MCF 10A (cell line): ENCODE measurements around the gene MOGAT2. TPM values are rescaled to one million over a fixed set of nuclear protein-coding genes. Genes with fewer than 3 reads are reported as not detected.

Source experiments
- BruUV-seq: library from RNA; stranded (reverse); fragments of 400-500 nt; replicated peaks from 2 replicates; lab custom pipeline; 2021; lab: Mats Ljungman, UMichigan
- CTCF ChIA-PET: fragments of 300-600 bp; sonication (Branson Sonifier 250); formaldehyde crosslinking; extraction: SDS; loops from one replicate; lab custom pipeline; 2021; ENCODE audit warnings: antibody characterized with exemption, inconsistent platforms; lab: Yijun Ruan, JAX
- POLR2A ChIA-PET: fragments of 300-600, 350-650 bp; sonication (Branson Sonifier 250); formaldehyde crosslinking; extraction: SDS; loops from one replicate; lab custom pipeline; 2020; ENCODE audit warnings: antibody characterized with exemption, inconsistent platforms; lab: Yijun Ruan, JAX
- DNase-seq: peaks from one replicate; pipeline ENCODE4 v3.0.0-alpha.2; 2018; ENCODE audit not compliant: unreplicated experiment
- H3K27ac Mint-ChIP-seq: one replicate; pipeline ENCODE4 v1.8.0; 2022; ENCODE audit warnings: mild to moderate bottlenecking, low read depth, mixed read lengths; ENCODE audit not compliant: unreplicated experiment
- H3K27me3 Mint-ChIP-seq: one replicate; pipeline ENCODE4 v1.8.0; 2022; ENCODE audit warnings: mixed read lengths; ENCODE audit not compliant: insufficient read depth, unreplicated experiment
- H3K36me3 Mint-ChIP-seq: one replicate; pipeline ENCODE4 v1.8.0; 2022; ENCODE audit warnings: mild to moderate bottlenecking, moderate library complexity, mixed read lengths; ENCODE audit not compliant: insufficient read depth, unreplicated experiment
- H3K4me1 Mint-ChIP-seq: one replicate; pipeline ENCODE4 v1.8.0; 2022; ENCODE audit warnings: mixed read lengths; ENCODE audit not compliant: insufficient read depth, unreplicated experiment
- H3K4me3 Mint-ChIP-seq: one replicate; pipeline ENCODE4 v1.8.0; 2022; ENCODE audit warnings: mild to moderate bottlenecking, moderate library complexity, mixed read lengths; ENCODE audit not compliant: unreplicated experiment
- H3K9me3 Mint-ChIP-seq: one replicate; pipeline ENCODE4 v1.8.0; 2022; ENCODE audit warnings: mixed read lengths; ENCODE audit not compliant: unreplicated experiment
- intact Hi-C: fragments of 100-400 bp; cut with micrococcal nuclease; formaldehyde crosslinking; loops from 2 replicates; pipeline ENCODE4 v1.14.1; 2022
- total RNA-seq: library from RNA; stranded (reverse); gene quantifications from 2 replicates; pipeline ENCODE4 v1.2.3, GENCODE V29; 2022
- TF ChIP-seq, protein P1 (sequence below): fragments of 200-600 bp; IDR thresholded peaks from one replicate; pipeline ENCODE4 v1.8.0; 2022; ENCODE audit warnings: antibody characterized with exemption, mild to moderate bottlenecking; ENCODE audit not compliant: unreplicated experiment

Gene MOGAT2
- total RNA-seq, 1 experiment from 2014 or later, result not detected

DNA sequence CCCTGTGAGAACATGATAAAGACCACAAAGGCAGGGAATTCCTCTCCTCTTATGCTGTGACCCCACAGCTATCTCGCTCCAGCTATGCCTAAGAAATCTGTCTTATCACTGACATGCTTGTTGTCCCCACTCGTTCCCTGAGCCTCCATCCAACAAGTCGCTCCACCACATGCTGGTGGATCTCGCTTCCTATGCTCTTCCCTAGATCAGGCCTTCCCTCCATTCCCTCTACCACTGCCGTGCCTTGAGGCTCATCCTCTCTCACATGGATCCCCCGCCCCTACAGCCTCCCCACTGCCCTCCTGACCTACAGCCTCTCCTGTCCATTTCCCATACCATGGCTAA is 49.6 kb downstream of the MOGAT2 start:
- BruUV-seq, result no TSS peak
- H3K27me3 Mint-ChIP-seq, result no peaks in the 10 kb centered on the region
- H3K9me3 Mint-ChIP-seq, result no peaks in the 10 kb centered on the region
- ChIA-PET CTCF (no interaction called here), POLR2A (interaction anchor here (0.6 kb wide), 1 partner anchor 608 kb away, joined by 4 read pairs; no protein-coding TSS in a partner anchor)
- no peak for DNase-seq
- intact Hi-C loops, result no loop called here
- TF ChIP-seq, protein P1, sequence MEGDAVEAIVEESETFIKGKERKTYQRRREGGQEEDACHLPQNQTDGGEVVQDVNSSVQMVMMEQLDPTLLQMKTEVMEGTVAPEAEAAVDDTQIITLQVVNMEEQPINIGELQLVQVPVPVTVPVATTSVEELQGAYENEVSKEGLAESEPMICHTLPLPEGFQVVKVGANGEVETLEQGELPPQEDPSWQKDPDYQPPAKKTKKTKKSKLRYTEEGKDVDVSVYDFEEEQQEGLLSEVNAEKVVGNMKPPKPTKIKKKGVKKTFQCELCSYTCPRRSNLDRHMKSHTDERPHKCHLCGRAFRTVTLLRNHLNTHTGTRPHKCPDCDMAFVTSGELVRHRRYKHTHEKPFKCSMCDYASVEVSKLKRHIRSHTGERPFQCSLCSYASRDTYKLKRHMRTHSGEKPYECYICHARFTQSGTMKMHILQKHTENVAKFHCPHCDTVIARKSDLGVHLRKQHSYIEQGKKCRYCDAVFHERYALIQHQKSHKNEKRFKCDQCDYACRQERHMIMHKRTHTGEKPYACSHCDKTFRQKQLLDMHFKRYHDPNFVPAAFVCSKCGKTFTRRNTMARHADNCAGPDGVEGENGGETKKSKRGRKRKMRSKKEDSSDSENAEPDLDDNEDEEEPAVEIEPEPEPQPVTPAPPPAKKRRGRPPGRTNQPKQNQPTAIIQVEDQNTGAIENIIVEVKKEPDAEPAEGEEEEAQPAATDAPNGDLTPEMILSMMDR, result no peak
- peak overlapping the region; percentile 14 for H3K27ac Mint-ChIP-seq
- no peaks in the 10 kb centered on the region for H3K36me3 Mint-ChIP-seq
- H3K4me1 Mint-ChIP-seq, result peaks cover 45% of the 10 kb centered on the region
- no peak overlapping the region for H3K4me3 Mint-ChIP-seq

DNA sequence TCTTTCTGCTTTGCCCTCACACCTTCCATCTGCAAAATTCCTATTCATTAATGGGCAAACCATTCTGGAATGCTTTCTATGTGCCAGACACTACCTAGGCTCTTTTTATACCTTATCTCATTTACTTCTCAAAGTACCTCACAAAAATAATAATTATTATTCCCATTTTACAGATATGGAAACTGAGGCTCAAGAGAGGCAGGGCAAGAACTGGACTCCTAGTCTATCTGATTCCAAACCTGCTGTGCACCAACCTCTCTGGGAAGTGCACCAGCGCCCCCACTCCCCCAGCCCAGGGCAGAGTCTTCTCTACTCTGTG is 50.1 kb downstream of the MOGAT2 start:
- no TSS peak for BruUV-seq
- Mint-ChIP-seq H3K36me3 (no peaks in the 10 kb centered on the region), H3K9me3 (no peaks in the 10 kb centered on the region), H3K4me1 (peaks cover 46% of the 10 kb centered on the region), H3K4me3 (peak overlapping the region; percentile 77), H3K27me3 (no peaks in the 10 kb centered on the region), H3K27ac (peak overlapping the region; percentile 14)
- TF ChIP-seq, protein P1, result no peak
- intact Hi-C loops, result loop anchor here (1.0 kb wide), 1 partner anchor 44 kb away; no protein-coding TSS in a partner anchor
- DNase-seq, result no peak
- POLR2A ChIA-PET, result no interaction called here
- CTCF ChIA-PET, result no interaction called here

DNA sequence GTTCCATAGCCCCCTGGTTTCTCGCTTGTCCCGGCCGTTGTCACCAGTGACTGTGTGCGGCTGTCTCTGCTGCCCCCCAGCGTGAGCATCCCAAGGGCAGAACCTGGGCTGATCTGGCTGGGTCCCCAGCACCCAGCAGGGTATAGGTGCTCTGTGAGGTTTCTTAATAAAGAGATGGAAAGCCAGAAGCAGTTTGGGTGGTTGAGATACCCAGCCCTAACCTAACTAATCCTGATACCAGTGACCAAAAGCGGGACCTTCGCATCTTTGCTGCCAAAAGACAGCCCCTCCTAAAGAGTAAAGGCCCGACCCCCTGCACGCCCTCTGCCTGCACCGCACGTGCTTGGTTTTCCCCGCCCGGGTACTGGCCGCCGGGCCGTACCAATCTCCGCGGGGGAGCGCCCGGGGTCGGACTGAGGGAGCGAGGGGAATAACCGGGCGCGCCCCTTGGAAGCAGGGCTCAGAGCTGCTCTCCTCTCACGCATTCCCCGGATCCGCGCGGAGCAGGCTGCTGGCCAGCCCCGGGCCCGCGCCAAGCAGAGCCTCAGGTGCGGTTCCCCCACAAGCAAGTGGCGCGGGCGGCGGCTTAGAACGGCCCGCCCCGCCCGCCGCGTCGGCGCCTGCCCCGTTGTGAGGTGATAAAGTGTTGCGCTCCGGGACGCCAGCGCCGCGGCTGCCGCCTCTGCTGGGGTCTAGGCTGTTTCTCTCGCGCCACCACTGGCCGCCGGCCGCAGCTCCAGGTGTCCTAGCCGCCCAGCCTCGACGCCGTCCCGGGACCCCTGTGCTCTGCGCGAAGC is 50.7 kb downstream of the MOGAT2 start, which contains the start of gene DGAT2:
Gene DGAT2, plus strand, starts transcription at position 667 of the 797 bp plus-strand sequence. CDS start 214 bp downstream, outside the sequence.
- H3K4me1 Mint-ChIP-seq, result peaks cover 41% of the 10 kb centered on the region
- no peaks in the 10 kb centered on the region for H3K9me3 Mint-ChIP-seq
- POLR2A ChIA-PET, result no interaction called here
- no TSS peak for BruUV-seq
- H3K27ac Mint-ChIP-seq, result peak within 1 kb of the TSS; percentile 97
- CTCF ChIA-PET, result no interaction called here
- H3K36me3 Mint-ChIP-seq, result no peaks in the 10 kb centered on the region
- intact Hi-C loops, result loop anchor here (1.0 kb wide), 1 partner anchor 45 kb away; no protein-coding TSS in a partner anchor
- H3K4me3 Mint-ChIP-seq, result peak within 1 kb of the TSS; percentile 77
- peak; percentile 73 for DNase-seq
- H3K27me3 Mint-ChIP-seq, result no peaks in the 10 kb centered on the region
- TF ChIP-seq, protein P1, result no peak

DNA sequence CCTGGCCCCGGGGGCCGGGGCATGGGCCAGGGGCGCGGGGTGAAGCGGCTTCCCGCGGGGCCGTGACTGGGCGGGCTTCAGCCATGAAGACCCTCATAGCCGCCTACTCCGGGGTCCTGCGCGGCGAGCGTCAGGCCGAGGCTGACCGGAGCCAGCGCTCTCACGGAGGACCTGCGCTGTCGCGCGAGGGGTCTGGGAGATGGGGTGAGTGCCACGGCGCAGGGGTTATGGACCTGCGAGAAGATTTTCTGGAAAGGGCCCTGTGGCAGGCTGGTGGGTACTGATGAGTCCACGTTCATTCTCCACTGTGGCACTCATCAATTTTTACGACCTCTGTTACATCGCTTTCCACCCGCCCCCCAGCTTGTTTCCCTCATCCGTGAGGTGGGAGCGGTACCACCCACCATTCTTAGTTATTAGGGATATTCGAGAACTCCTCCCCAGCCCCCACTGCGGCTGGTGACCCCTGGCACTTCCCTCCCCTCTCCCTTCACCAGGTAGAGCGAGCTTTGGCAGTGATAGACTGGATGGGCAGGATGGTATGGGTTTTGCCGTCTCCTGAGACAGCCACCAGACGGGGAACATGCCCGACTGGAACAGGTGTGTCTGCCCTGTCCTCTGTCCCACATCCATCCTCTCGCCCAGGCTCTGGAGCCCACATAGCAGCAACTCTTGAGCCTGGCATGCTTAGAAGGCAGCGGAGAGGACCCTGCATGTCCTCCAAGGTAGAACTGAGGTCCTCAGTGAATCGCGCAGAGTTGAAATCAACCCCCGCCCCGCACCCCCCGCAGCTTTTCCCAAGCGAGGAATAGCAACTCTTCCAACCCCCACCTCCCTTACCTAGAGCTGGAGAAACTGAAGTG is 51.5 kb downstream of the MOGAT2 start:
- Mint-ChIP-seq H3K27me3 (no peaks in the 10 kb centered on the region), H3K27ac (peak overlapping the region; percentile 97), H3K9me3 (no peaks in the 10 kb centered on the region), H3K4me1 (peaks cover 35% of the 10 kb centered on the region), H3K4me3 (peak overlapping the region; percentile 77), H3K36me3 (peaks cover 6% of the 10 kb centered on the region)
- no TSS peak for BruUV-seq
- TF ChIP-seq, protein P1, result no peak
- ChIA-PET POLR2A (interaction anchor here (0.9 to 1.6 kb wide), 2 partner anchors 9 to 46 kb away, joined by 3 read pairs; partner anchors contain the start of gene UVRAG), CTCF (no interaction called here)
- no peak for DNase-seq
- intact Hi-C loops, result loop anchor here (1.0 kb wide), 1 partner anchor 46 kb away; no protein-coding TSS in a partner anchor
